Esophagus muscularis mucosa (tissue), 3 donors: ENCODE measurements around the gene NRSN2.

Source experiments
- POLR2A ChIP-seq: fragments of 450-650 bp; IDR thresholded peaks from one replicate; pipeline ENCODE4 v1.6.1; 2017; ENCODE audit warnings: antibody characterized with exemption, moderate library complexity, mild to moderate bottlenecking, low read depth
- TF ChIP-seq, protein P1 (sequence below), 3 experiments: fragments of 200-600 bp in 2 of 3; fragments of 450-650 bp in 1 of 3; sonication (generic) in 2 of 3; IDR thresholded peaks; one replicate each; pipeline ENCODE4 v1.5.1; 2017 to 2019; ENCODE audit warnings: antibody characterized with exemption in 3 of 3, mild to moderate bottlenecking in 2 of 3, moderate library complexity in 1 of 3

DNA sequence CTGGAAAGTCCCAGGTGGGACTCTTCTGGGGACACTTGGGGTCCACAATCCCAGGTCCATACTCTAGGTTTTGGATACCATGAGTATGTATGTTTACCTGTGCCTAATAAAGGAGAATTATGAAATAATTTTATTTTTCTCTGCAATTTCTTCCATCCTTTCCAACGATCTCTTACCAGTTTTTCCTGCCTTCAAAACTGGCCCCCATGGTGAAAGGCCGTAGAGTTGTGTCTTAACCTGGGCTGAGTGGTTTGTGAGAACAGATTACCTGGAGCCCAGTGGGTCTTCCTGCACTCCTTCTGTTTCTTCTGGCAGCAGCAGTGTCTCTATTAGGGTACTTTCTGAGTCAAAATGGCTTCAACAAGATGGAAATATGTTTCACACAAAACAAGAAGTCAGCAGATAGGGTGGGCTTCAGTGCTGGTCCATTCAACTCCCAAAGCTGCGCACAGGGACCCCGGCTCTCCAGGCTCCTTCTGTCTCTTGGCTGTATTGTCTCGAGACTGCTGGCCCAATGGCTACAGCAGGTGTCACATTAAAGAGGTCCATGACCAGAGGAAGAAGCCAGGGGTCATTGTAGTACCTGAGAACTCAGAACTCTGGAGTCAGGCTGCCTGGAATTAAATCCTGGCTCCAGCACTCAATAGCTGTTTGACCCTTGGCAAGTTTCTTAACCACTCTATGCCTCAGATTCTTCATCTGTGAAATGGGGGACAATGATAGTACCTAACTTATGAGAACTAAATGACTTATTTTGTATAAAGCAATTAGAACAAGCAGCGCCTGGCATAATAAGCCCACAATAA lies 50.7 kb downstream of the NRSN2 start:
- TF ChIP-seq, protein P1, sequence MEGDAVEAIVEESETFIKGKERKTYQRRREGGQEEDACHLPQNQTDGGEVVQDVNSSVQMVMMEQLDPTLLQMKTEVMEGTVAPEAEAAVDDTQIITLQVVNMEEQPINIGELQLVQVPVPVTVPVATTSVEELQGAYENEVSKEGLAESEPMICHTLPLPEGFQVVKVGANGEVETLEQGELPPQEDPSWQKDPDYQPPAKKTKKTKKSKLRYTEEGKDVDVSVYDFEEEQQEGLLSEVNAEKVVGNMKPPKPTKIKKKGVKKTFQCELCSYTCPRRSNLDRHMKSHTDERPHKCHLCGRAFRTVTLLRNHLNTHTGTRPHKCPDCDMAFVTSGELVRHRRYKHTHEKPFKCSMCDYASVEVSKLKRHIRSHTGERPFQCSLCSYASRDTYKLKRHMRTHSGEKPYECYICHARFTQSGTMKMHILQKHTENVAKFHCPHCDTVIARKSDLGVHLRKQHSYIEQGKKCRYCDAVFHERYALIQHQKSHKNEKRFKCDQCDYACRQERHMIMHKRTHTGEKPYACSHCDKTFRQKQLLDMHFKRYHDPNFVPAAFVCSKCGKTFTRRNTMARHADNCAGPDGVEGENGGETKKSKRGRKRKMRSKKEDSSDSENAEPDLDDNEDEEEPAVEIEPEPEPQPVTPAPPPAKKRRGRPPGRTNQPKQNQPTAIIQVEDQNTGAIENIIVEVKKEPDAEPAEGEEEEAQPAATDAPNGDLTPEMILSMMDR (IDR thresholded peaks at IDR 0.05), result no peak
- TF ChIP-seq POLR2A, result no peak
